Panc1 (cell line): ENCODE measurements around the gene FGF22. TPM values are rescaled to one million over a fixed set of nuclear protein-coding genes. Genes with fewer than 3 reads are reported as not detected.

Experiments used
- ATAC-seq: fragments of 200-7000 bp; cut with Tn5 transposase; 2 replicates; pipeline ENCODE4 v1.9.1; 2020; ENCODE audit warnings: mild to moderate bottlenecking, moderate library complexity
- BruUV-seq: library from RNA; stranded (reverse); fragments of 400-500 nt; replicated peaks from 2 replicates; lab custom pipeline; 2021; lab: Mats Ljungman, UMichigan
- CTCF ChIA-PET: fragments of 300-600 bp; sonication (Branson Sonifier 250); formaldehyde crosslinking; loops from one replicate; lab custom pipeline; 2022; ENCODE audit warnings: antibody characterized with exemption; lab: Charles Lee
- POLR2A ChIA-PET: fragments of 300-600 bp; sonication (Branson Sonifier 250); formaldehyde crosslinking; loops from one replicate; lab custom pipeline; 2022; ENCODE audit warnings: antibody characterized with exemption; lab: Charles Lee
- DNase-seq: peaks from one replicate; pipeline ENCODE4 v3.0.0-alpha.2; 2010; ENCODE audit warnings: low read depth, low spot score
- H3K27ac ChIP-seq: 2 replicates; pipeline ENCODE4 v1.5.1; 2011; ENCODE audit warnings: mild to moderate bottlenecking, low read length, inconsistent platforms
- H3K27me3 ChIP-seq: fragments of 200-500 bp; sonication (Bioruptor generic); 2 replicates; pipeline ENCODE4 v1.6.0; 2014; ENCODE audit warnings: low read length, inconsistent platforms; ENCODE audit not compliant: control insufficient read depth, insufficient read depth
- H3K36me3 ChIP-seq: fragments of 200-500 bp; sonication (Bioruptor generic); 2 replicates; pipeline ENCODE4 v1.5.1; 2014; ENCODE audit warnings: inconsistent platforms, mild to moderate bottlenecking, low read length, moderate library complexity; ENCODE audit not compliant: control insufficient read depth, insufficient read depth
- H3K4me1 ChIP-seq: 2 replicates; pipeline ENCODE4 v1.5.1; 2011; ENCODE audit warnings: inconsistent platforms, mild to moderate bottlenecking, low read length, moderate library complexity; ENCODE audit not compliant: control insufficient read depth, insufficient read depth
- H3K4me3 ChIP-seq, 2 experiments: 2 replicates each; pipeline ENCODE4 v1.5.1; 2011 to 2012; ENCODE audit warnings: low read depth in 2 of 2, low read length in 2 of 2, mild to moderate bottlenecking in 2 of 2, inconsistent platforms in 1 of 2, moderate library complexity in 1 of 2
- H3K9me3 ChIP-seq: fragments of 200-500 bp; sonication (Bioruptor generic); 2 replicates; pipeline ENCODE4 v1.5.1; 2014; ENCODE audit warnings: low read depth, mild to moderate bottlenecking, inconsistent platforms, low read length, moderate library complexity; ENCODE audit not compliant: control insufficient read depth, insufficient read depth
- CTCF ChIP-seq: fragments of 450-650 bp; IDR thresholded peaks from 2 replicates; pipeline ENCODE4 v1.5.1; 2017; ENCODE audit warnings: mild to moderate bottlenecking
- POLR2AphosphoS5 ChIP-seq: IDR thresholded peaks from 2 replicates; pipeline ENCODE4 v1.6.1; 2012; ENCODE audit warnings: mild to moderate bottlenecking, low read depth, low read length, moderate library complexity
- REST ChIP-seq, 2 experiments: IDR thresholded peaks; 2 replicates each; pipeline ENCODE4 v1.6.1; 2011 to 2012; ENCODE audit warnings: low read depth in 2 of 2, control low read depth in 1 of 2, low read length in 1 of 2, mild to moderate bottlenecking in 1 of 2, moderate library complexity in 1 of 2; ENCODE audit not compliant: insufficient read depth in 1 of 2
- SIN3A ChIP-seq: IDR thresholded peaks from 2 replicates; pipeline ENCODE4 v1.6.1; 2012; ENCODE audit warnings: low read depth, mild to moderate bottlenecking, low read length, moderate library complexity, borderline replicate concordance; ENCODE audit not compliant: insufficient read depth
- TCF7L2 ChIP-seq: IDR thresholded peaks from 2 replicates; pipeline ENCODE4 v1.6.1; 2011; ENCODE audit warnings: mild to moderate bottlenecking, low read depth, low read length, inconsistent platforms
- in situ Hi-C: cut with HindIII; loops from 2 replicates; pipeline ENCODE4 v1.10.0; 2016; ENCODE audit warnings: low sequenced_read_pairs, low pct_unique_long_range_greater_than_20kb
- intact Hi-C: fragments of 100-400 bp; cut with micrococcal nuclease; formaldehyde crosslinking; loops from one replicate; pipeline ENCODE4 v1.10.0; 2022; ENCODE audit not compliant: unreplicated experiment
- total RNA-seq: library from RNA; stranded (reverse); gene quantifications from one replicate; pipeline ENCODE4 v1.2.1, GENCODE V29; 2021; ENCODE audit not compliant: unreplicated experiment

FGF22 gene
- total RNA-seq, 1 experiment from 2014 or later = 0.72 TPM

GRCh38 chr19:616747-617526 lies 22.7 kb upstream of the FGF22 start:
- ATAC-seq = no peak

GRCh38 chr19:617551-618246 lies 22.0 kb upstream of the FGF22 start:
- ChIA-PET CTCF (no interaction called here), POLR2A (no interaction called here)
- in situ Hi-C loops = no loop called here

More at GRCh38 chr19:616747-617526, 22.7 kb upstream of the FGF22 start:
- no peaks in the 10 kb centered on the region for H3K36me3 ChIP-seq
- no peak overlapping the region for H3K4me3 ChIP-seq
- H3K9me3 ChIP-seq = no peaks in the 10 kb centered on the region
- intact Hi-C loops = no loop called here
- H3K4me1 ChIP-seq = no peaks in the 10 kb centered on the region
- no peaks in the 10 kb centered on the region for H3K27me3 ChIP-seq
- no TSS peak for BruUV-seq
- no peak for TF ChIP-seq POLR2AphosphoS5
- TF ChIP-seq TCF7L2 = no peak
- no peak for TF ChIP-seq REST (IDR thresholded peaks at IDR 0.05; ENCODE audit: insufficient read depth in 1 of 2, low read depth in 2 of 2, low read length in 1 of 2)
- ChIA-PET CTCF (no interaction called here), POLR2A (no interaction called here)
- H3K27ac ChIP-seq = no peak overlapping the region
- in situ Hi-C loops = no loop called here
- DNase-seq = no peak

More at GRCh38 chr19:617551-618246, 22.0 kb upstream of the FGF22 start:
- ATAC-seq (no peak), DNase-seq (no peak)
- TF ChIP-seq CTCF (no peak), SIN3A (no peak), TCF7L2 (no peak), REST (IDR thresholded peaks at IDR 0.05; ENCODE audit: insufficient read depth in 1 of 2, low read depth in 2 of 2, low read length in 1 of 2) (no peak), POLR2AphosphoS5 (no peak)
- no peaks in the 10 kb centered on the region for H3K27me3 ChIP-seq
- intact Hi-C loops = no loop called here
- H3K4me3 ChIP-seq = no peak overlapping the region
- no peaks in the 10 kb centered on the region for H3K4me1 ChIP-seq
- no peaks in the 10 kb centered on the region for H3K9me3 ChIP-seq
- no peak overlapping the region for H3K27ac ChIP-seq
- no peaks in the 10 kb centered on the region for H3K36me3 ChIP-seq
- no TSS peak for BruUV-seq
